ENCODE measurements around the gene MEGF11. TPM values are rescaled to one million over a fixed set of nuclear protein-coding genes. Genes with fewer than 3 reads are reported as not detected.

The MEGF11 gene
- total RNA-seq, 4 donors from 2014 or later = 2.4 to 8.5 (median 4.3) TPM

- Histone ChIP-seq H3K27me3 (no peaks in the 10 kb centered on the region), H3K4me1 (peaks cover 5% of the 10 kb centered on the region), H3K4me3 (no peak overlapping the region), H3K36me3 (peaks cover 13% of the 10 kb centered on the region), H3K27ac (no peak overlapping the region), H3K9me3 (no peaks in the 10 kb centered on the region)
- no peak for TF ChIP-seq EP300 (IDR thresholded peaks at IDR 0.05)
- TF ChIP-seq POLR2AphosphoS5 (IDR thresholded peaks at IDR 0.05) = no peak
- TF ChIP-seq CTCF (IDR thresholded peaks at IDR 0.05) = no peak
- no peak for TF ChIP-seq POLR2A (IDR thresholded peaks at IDR 0.05)
- WGBS = 79% methylated on average over 6 of the region's 8 CpGs
- DNase-seq (ENCODE audit: low spot score in 2 of 2) = no peak
Observed at GRCh38 chr15:65914981-65915925, 338.3 kb downstream of the MEGF11 start.

DNA sequence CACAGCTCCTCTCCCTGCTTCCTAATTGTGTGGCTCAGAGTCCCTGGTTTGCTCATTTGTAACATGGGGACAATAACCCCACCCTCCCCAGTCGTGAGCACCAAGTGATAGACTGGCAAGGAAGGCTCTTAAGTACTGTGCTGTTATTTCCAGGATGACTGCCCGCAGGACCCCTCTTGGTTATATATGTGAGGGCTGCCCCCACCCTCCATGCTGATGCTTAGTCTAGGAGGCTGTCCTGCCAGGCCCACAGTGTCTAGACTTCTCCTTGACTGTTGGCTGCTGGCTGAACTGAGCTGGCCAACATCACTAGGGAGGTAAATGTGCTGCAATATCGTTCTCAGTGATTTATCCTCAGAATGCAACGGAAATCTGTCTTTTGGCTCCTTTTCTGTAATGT is 339.2 kb downstream of the MEGF11 start:
- H3K36me3 ChIP-seq = peaks cover 19% of the 10 kb centered on the region
- H3K4me3 ChIP-seq = no peak overlapping the region
- WGBS = 66% methylated on average over 4 of the region's 4 CpGs
- H3K9me3 ChIP-seq = no peaks in the 10 kb centered on the region
- no peak for TF ChIP-seq EP300 (IDR thresholded peaks at IDR 0.05)
- no peak for TF ChIP-seq POLR2A (IDR thresholded peaks at IDR 0.05)
- TF ChIP-seq POLR2AphosphoS5 (IDR thresholded peaks at IDR 0.05) = no peak
- DNase-seq (ENCODE audit: low spot score in 2 of 2) = no peak
- no peaks in the 10 kb centered on the region for H3K27me3 ChIP-seq
- H3K27ac ChIP-seq = no peak overlapping the region
- H3K4me1 ChIP-seq = peaks cover 5% of the 10 kb centered on the region

GRCh38 chr15:65913631-65914199 is 339.8 kb downstream of the MEGF11 start:
- WGBS = 96% methylated on average over 4 of the region's 13 CpGs
- peaks cover 5% of the 10 kb centered on the region for H3K4me1 ChIP-seq
- peaks cover 19% of the 10 kb centered on the region for H3K36me3 ChIP-seq
- no peak overlapping the region for H3K27ac ChIP-seq
- no peaks in the 10 kb centered on the region for H3K27me3 ChIP-seq
- no peaks in the 10 kb centered on the region for H3K9me3 ChIP-seq
- no peak overlapping the region for H3K4me3 ChIP-seq
- TF ChIP-seq POLR2A (IDR thresholded peaks at IDR 0.05) (no peak), POLR2AphosphoS5 (IDR thresholded peaks at IDR 0.05) (no peak), CTCF (IDR thresholded peaks at IDR 0.05) (no peak), EP300 (IDR thresholded peaks at IDR 0.05) (no peak)
- DNase-seq (ENCODE audit: low spot score in 2 of 2) = no peak

- Histone ChIP-seq H3K27me3 (no peaks in the 10 kb centered on the region), H3K27ac (no peak overlapping the region), H3K9me3 (no peaks in the 10 kb centered on the region), H3K36me3 (peaks cover 29% of the 10 kb centered on the region), H3K4me3 (no peak overlapping the region), H3K4me1 (peaks cover 5% of the 10 kb centered on the region)
- no peak for DNase-seq (ENCODE audit: low spot score in 2 of 2)
- TF ChIP-seq POLR2AphosphoS5 (IDR thresholded peaks at IDR 0.05) (no peak), CTCF (IDR thresholded peaks at IDR 0.05) (no peak), POLR2A (IDR thresholded peaks at IDR 0.05) (no peak), EP300 (IDR thresholded peaks at IDR 0.05) (no peak)
- WGBS = 93% methylated on average over 2 of the region's 2 CpGs
Observed at GRCh38 chr15:65912235-65912634, 341.3 kb downstream of the MEGF11 start.

GRCh38 chr15:65910341-65910740 is 343.2 kb downstream of the MEGF11 start:
- 91% methylated on average over 3 of the region's 4 CpGs for WGBS

More at GRCh38 chr15:65910341-65910740, 343.2 kb downstream of the MEGF11 start:
- H3K9me3 ChIP-seq = no peaks in the 10 kb centered on the region
- no peak for TF ChIP-seq EP300 (IDR thresholded peaks at IDR 0.05)
- TF ChIP-seq POLR2AphosphoS5 (IDR thresholded peaks at IDR 0.05) = no peak
- no peak for TF ChIP-seq POLR2A (IDR thresholded peaks at IDR 0.05)
- no peak for TF ChIP-seq CTCF (IDR thresholded peaks at IDR 0.05)
- no peak overlapping the region for H3K27ac ChIP-seq
- H3K4me3 ChIP-seq = no peak overlapping the region
- H3K36me3 ChIP-seq = peaks cover 34% of the 10 kb centered on the region
- no peaks in the 10 kb centered on the region for H3K27me3 ChIP-seq
- peaks cover 15% of the 10 kb centered on the region for H3K4me1 ChIP-seq
- DNase-seq (ENCODE audit: low spot score in 2 of 2) = no peak
